IMR-90 (cell line): Measurements from ENCODE around the gene IL22RA1. TPM values are rescaled to one million over a fixed set of nuclear protein-coding genes. Genes with fewer than 3 reads are reported as not detected.

Experiments used
- ATAC-seq: fragments of 200-7000 bp; cut with Tn5 transposase; 2 replicates; pipeline ENCODE4 v1.9.1; 2020; ENCODE audit warnings: low read depth, mild to moderate bottlenecking, moderate library complexity
- BruUV-seq: library from RNA; stranded (reverse); fragments of 400-500 nt; replicated peaks from 2 replicates; lab custom pipeline; 2021; lab: Mats Ljungman, UMichigan
- CTCF ChIA-PET: fragments of 300-600 bp; formaldehyde crosslinking; extraction: SDS; loops from one replicate; lab custom pipeline; 2021; ENCODE audit warnings: antibody characterized with exemption; lab: Yijun Ruan, JAX
- POLR2A ChIA-PET: fragments of 300-600 bp; sonication (Branson Sonifier 250); formaldehyde crosslinking; loops from one replicate; lab custom pipeline; 2022; ENCODE audit warnings: antibody characterized with exemption; ENCODE audit not compliant: unreplicated experiment; lab: Charles Lee
- DNase-seq: peaks from one replicate; pipeline ENCODE4 v3.0.0; 2013
- H2AFZ ChIP-seq: replicated peaks from 2 replicates; pipeline ENCODE3; 2013; ENCODE audit warnings: low read length, mild to moderate bottlenecking; ENCODE audit not compliant: poor library complexity
- H2AK5ac ChIP-seq: 2 replicates; pipeline ENCODE4 v1.6.1; 2013; ENCODE audit warnings: low read depth, low read length, inconsistent platforms
- H2AK9ac ChIP-seq: replicated peaks from 2 replicates; pipeline ENCODE3; 2013; ENCODE audit warnings: mild to moderate bottlenecking, low read depth, low read length, moderate library complexity; ENCODE audit not compliant: poor library complexity
- H2BK120ac ChIP-seq: 2 replicates; pipeline ENCODE4 v1.6.1; 2013; ENCODE audit warnings: low read depth, low read length, inconsistent platforms
- H2BK15ac ChIP-seq: 3 replicates; pipeline ENCODE4 v1.6.1; 2013; ENCODE audit warnings: low read depth, low read length, inconsistent platforms
- H2BK20ac ChIP-seq: 2 replicates; pipeline ENCODE4 v1.6.1; 2013; ENCODE audit warnings: low read depth, mild to moderate bottlenecking, inconsistent platforms, low read length, moderate library complexity
- H2BK5ac ChIP-seq: 2 replicates; pipeline ENCODE4 v1.6.1; 2013; ENCODE audit warnings: mild to moderate bottlenecking, low read depth, low read length, inconsistent platforms; ENCODE audit not compliant: poor library complexity, severe bottlenecking
- H3K14ac ChIP-seq: replicated peaks from 2 replicates; pipeline ENCODE4 v1.6.1; 2013; ENCODE audit warnings: low read depth, low read length, inconsistent platforms
- H3K18ac ChIP-seq: 2 replicates; pipeline ENCODE4 v1.6.1; 2013; ENCODE audit warnings: low read depth, low read length, control low read depth
- H3K23ac ChIP-seq: 2 replicates; pipeline ENCODE4 v1.6.1; 2013; ENCODE audit warnings: low read depth, low read length, inconsistent platforms
- H3K27ac ChIP-seq: 2 replicates; pipeline ENCODE4 v1.5.1; 2013; ENCODE audit warnings: mild to moderate bottlenecking, control low read depth, low read length; ENCODE audit not compliant: insufficient read depth
- H3K27me3 ChIP-seq: 2 replicates; pipeline ENCODE4 v1.6.1; 2013; ENCODE audit warnings: low read length; ENCODE audit not compliant: control insufficient read depth, insufficient read depth
- H3K36me3 ChIP-seq: 2 replicates; pipeline ENCODE4 v1.6.1; 2013; ENCODE audit warnings: low read length, mixed read lengths; ENCODE audit not compliant: control insufficient read depth, insufficient read depth
- H3K4ac ChIP-seq: 2 replicates; pipeline ENCODE4 v1.6.1; 2013; ENCODE audit warnings: low read depth, low read length, inconsistent platforms
- H3K4me1 ChIP-seq: 2 replicates; pipeline ENCODE4 v1.6.1; 2013; ENCODE audit warnings: low read length, mixed read lengths; ENCODE audit not compliant: control insufficient read depth, insufficient read depth
- H3K4me2 ChIP-seq: 2 replicates; pipeline ENCODE4 v1.6.1; 2013; ENCODE audit warnings: low read depth, mild to moderate bottlenecking, control low read depth, low read length, moderate library complexity
- H3K4me3 ChIP-seq: 2 replicates; pipeline ENCODE4 v1.5.1; 2013; ENCODE audit warnings: low read depth, mild to moderate bottlenecking, control low read depth, low read length, moderate library complexity; ENCODE audit not compliant: insufficient read depth
- H3K56ac ChIP-seq: 2 replicates; pipeline ENCODE4 v1.6.1; 2013; ENCODE audit warnings: low read length, inconsistent platforms; ENCODE audit not compliant: insufficient read depth; ENCODE audit errors: extremely low read depth
- H3K79me1 ChIP-seq, 2 experiments: 2 replicates each; pipeline ENCODE4 v1.6.1; 2013; ENCODE audit warnings: low read length in 2 of 2, inconsistent platforms in 1 of 2, low read depth in 1 of 2
- H3K9ac ChIP-seq: 2 replicates; pipeline ENCODE4 v1.6.1; 2013; ENCODE audit warnings: low read depth, low read length, control low read depth
- H3K9me1 ChIP-seq: 2 replicates; pipeline ENCODE4 v1.6.1; 2013; ENCODE audit warnings: low read length, inconsistent platforms; ENCODE audit not compliant: insufficient read depth
- H3K9me3 ChIP-seq: 2 replicates; pipeline ENCODE4 v1.6.1; 2013; ENCODE audit warnings: low read length; ENCODE audit not compliant: control insufficient read depth, insufficient read depth
- H4K20me1 ChIP-seq: 2 replicates; pipeline ENCODE4 v1.6.1; 2013; ENCODE audit warnings: low read length, inconsistent platforms; ENCODE audit not compliant: insufficient read depth
- H4K5ac ChIP-seq: 2 replicates; pipeline ENCODE4 v1.6.1; 2013; ENCODE audit warnings: mild to moderate bottlenecking, low read depth, low read length, control low read depth
- H4K8ac ChIP-seq, 2 experiments: 2 replicates each; pipeline ENCODE4 v1.6.1; 2013; ENCODE audit warnings: low read depth in 2 of 2, low read length in 2 of 2, control low read depth in 1 of 2, inconsistent platforms in 1 of 2
- H4K91ac ChIP-seq: 2 replicates; pipeline ENCODE4 v1.6.1; 2013; ENCODE audit warnings: low read depth, low read length, inconsistent platforms; ENCODE audit not compliant: insufficient read depth
- RCOR1 ChIP-seq: IDR thresholded peaks from 2 replicates; pipeline ENCODE4 v1.6.1; 2012; ENCODE audit warnings: mild to moderate bottlenecking, low read length, improper control_type of control experiment; ENCODE audit not compliant: insufficient replicate concordance
- WGBS, 2 experiments: methylation state at CpG; one replicate each; pipeline versions ENCODE4 v1.1.5 to v1.1.7; 2013; ENCODE audit warnings: missing lambda C conversion rate in 2 of 2; ENCODE audit not compliant: insufficient read length in 1 of 2; ENCODE audit errors: extremely low coverage in 2 of 2; 5-methylcytosine and 5-hydroxymethylcytosine counted together
- dilution Hi-C: fragments of 300-500 bp; cut with HindIII; formaldehyde crosslinking; loops from one replicate; pipeline ENCODE4 v1.14.3; 2018; ENCODE audit warnings: low sequenced_read_pairs; ENCODE audit not compliant: unreplicated experiment
- in situ Hi-C: fragments of 300-500 bp; cut with MboI; formaldehyde crosslinking; loops from 3 replicates; pipeline ENCODE4 v1.14.3; 2019; ENCODE audit warnings: low sequenced_read_pairs, inconsistent platforms, mixed read lengths
- intact Hi-C: fragments of 100-400 bp; cut with micrococcal nuclease; formaldehyde crosslinking; loops from 2 replicates; pipeline ENCODE4 v1.10.0; 2022
- polyA plus RNA-seq, 3 experiments: library from polyadenylated mRNA; depleted of rRNA; stranded (reverse); fragments of >200 nt; gene quantifications; 2 replicates each; pipeline ENCODE4 v1.2.3, GENCODE V29; 2012; ENCODE audit warnings: low replicate concordance in 1 of 3
- total RNA-seq: library from RNA; depleted of rRNA; stranded (reverse); fragments of >200 nt; gene quantifications from 2 replicates; pipeline ENCODE4 v1.2.3, GENCODE V29; 2012

Gene IL22RA1
- total and polyA plus RNA-seq, 2 of the 4 experiments (the other 2 are of a cell fraction) = not detected

DNA sequence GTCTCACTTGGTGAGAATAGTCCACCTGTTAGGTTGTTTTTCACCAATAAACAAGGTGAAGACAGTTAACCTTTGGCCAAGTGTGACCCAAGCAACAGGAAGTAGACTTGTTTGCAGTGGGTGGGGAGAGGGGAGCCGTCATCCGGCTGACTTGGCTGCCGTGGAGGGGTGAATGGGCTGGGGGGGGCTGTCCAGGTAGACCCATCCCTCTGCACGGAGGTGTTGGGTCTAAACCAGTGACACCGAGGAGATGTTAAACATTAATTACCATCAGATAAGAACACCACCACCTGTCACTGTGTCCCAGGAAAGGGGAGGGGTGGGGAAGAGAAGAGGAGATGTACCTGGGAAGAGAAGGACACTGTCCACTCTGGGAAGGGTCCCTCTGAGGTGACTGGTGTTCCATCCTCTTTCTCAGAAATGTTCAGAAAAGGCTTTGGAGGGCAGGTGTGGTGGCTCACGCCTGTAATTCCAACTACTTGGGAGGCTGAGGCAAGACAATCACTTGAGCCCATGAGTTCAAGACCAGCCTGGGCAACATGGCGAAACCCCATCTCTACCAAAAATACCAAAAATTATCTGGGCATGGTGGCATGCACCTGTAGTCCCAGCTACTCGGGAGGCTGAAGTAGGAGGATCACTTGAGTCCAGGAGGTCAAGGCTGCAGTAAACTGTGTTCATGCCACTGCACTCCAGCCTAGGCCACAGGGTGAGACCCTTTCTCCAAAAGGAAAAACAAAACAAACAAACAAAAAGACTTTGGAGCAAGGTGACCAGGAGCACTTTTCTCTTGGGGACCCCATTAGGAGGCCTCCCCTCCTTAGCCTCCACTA is 24.3 kb downstream of the IL22RA1 start:
- dilution Hi-C loops = no loop called here
- BruUV-seq = no TSS peak
- in situ Hi-C loops = no loop called here

More for the DNA sequence above, 24.3 kb downstream of the IL22RA1 start:
- Histone ChIP-seq H2BK15ac (no peak overlapping the region), H2AK9ac (no peak overlapping the region), H3K18ac (no peak overlapping the region), H2BK120ac (no peak overlapping the region), H3K9ac (no peak overlapping the region), H3K9me1 (no peaks in the 10 kb centered on the region), H3K56ac (no peak overlapping the region), H3K23ac (no peak overlapping the region), H4K20me1 (no peaks in the 10 kb centered on the region), H3K27me3 (peaks cover 56% of the 10 kb centered on the region), H3K36me3 (no peaks in the 10 kb centered on the region), H3K9me3 (no peaks in the 10 kb centered on the region), H4K8ac (no peak overlapping the region), H3K4ac (no peak overlapping the region), H3K27ac (no peak overlapping the region), H3K14ac (no peak overlapping the region), H2AFZ (no peak overlapping the region), H4K91ac (no peak overlapping the region), H3K4me2 (no peak overlapping the region), H3K79me1 (no peaks in the 10 kb centered on the region), H2AK5ac (no peak overlapping the region), H2BK20ac (no peak overlapping the region), H3K4me1 (peaks cover 2% of the 10 kb centered on the region; the same call in 1 of the 2 replicates), H2BK5ac (no peak overlapping the region), H4K5ac (no peak overlapping the region), H3K4me3 (no peak overlapping the region)
- intact Hi-C loops = no loop called here
- no peak for DNase-seq
- no peak for TF ChIP-seq RCOR1
- POLR2A ChIA-PET = no interaction called here
- ATAC-seq = no peak
- 80% methylated on average over 1 of the region's 8 CpGs; no CpG with 5 or more reads in 1 of the 2 experiments for WGBS, 2 experiments
- CTCF ChIA-PET = no interaction called here
